HG02759 (cell line): ENCODE data around the gene KIF26B.

ENCODE experiments used
- ATAC-seq: cut with Tn5 transposase; IDR thresholded peaks from one replicate; pipeline ENCODE4 v1.9.1; 2021; ENCODE audit warnings: mild to moderate bottlenecking, moderate library complexity; ENCODE audit not compliant: unreplicated experiment

Gene KIF26B

DNA sequence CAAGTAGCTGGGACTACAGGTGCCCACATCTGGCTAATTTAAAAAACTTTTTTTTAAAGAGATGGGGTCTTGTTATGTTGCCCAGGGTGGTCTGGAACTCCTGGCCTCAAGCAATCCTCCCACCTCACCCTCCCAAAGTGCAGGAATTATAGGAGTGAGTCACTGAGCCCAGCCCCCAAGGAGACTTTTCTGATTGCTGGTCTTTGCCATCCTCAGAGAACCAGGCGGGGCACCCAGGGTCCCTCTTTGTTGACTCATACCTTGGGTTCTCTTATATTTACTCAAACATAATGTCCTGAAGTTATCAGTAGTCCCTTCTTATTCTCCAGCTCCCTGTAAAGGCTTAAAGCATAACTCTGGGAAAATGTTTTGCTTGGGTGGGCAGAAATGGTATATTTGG, 51.1 kb downstream of the KIF26B start:
- ATAC-seq = no peak

DNA sequence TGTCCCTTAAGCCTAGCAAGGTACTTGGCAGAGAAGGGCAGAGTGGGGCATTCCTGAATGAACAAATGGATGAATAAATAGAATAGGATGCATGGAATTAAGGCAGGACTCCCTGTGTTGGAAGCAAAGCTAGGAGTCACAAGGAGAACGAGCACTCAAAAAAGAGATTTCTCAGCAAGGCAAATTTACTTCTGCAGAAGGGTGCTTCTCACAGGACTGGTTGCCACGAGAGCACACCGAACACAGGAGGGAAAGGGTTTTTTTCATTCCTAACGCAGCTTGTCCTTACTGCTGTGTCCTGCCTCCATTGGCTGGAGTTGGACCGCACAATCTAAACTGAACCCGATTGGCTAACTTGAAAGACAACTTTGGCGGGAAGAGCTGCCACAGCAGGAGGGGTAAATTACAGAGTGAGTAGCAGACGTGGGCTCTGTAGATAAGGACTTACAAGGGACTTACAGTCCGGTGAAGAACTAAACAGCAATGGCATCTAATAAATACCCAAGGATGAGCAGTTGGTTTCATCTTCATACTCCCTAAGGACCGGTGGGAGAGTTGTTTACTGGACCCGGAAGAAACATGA, 52.4 kb downstream of the KIF26B start:
- no peak for ATAC-seq

DNA sequence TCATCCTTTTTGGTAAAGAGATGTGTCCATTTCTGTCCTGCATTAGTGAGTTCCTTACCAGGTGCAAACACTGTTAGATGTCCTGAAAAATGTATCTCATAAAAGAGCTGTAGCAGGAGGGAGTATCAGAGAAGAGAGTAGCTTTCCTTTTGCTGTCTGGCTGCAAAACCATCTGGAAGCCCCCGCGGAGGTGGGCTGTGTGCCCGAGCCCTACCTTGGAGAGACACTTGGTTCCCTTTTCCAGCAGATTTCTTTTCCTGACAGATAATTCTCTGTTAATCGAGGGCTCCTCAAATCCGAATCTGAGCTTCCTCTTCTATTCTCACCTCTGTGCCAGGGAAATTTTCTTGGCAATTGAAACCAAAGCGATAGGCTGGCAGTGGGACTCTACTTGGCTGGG, 53.0 kb downstream of the KIF26B start:
- no peak for ATAC-seq

DNA sequence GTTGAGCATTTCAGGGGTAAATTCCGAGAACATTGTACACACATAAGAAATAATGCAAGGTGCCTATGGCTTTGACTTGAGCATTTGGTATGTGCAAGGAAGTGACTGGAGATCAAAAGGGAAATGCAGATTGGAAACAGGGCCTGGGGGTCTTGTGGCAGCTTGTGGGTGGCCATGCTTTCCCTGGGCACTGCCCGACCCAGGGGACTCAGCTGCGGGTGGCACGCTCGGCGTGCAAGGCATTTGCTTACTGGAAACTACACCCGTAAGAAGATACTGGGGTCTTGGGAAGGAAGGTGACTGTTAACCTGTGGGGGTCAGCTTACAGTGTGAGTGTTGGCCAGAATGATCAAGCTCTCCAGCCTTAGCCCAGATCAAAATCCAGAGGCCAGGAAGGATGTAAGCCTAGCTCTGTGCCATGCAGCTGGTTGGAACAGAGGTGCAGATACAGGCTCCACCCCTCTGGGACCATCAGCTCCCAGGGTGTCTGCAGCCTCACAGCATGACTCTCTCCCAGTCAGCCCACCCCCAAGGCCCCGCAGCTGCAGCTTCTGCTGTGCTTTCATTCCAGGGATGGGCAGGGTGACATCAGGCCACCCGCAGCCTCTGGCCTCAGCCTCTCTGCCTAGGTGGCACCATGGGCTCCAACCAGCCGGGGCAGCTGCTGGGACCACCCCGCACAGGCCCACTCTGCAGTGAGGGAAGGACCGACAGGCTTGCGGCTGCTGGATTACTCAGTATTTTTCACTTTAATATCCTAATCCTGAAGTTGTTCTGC, 55.1 kb downstream of the KIF26B start:
- no peak for ATAC-seq

DNA sequence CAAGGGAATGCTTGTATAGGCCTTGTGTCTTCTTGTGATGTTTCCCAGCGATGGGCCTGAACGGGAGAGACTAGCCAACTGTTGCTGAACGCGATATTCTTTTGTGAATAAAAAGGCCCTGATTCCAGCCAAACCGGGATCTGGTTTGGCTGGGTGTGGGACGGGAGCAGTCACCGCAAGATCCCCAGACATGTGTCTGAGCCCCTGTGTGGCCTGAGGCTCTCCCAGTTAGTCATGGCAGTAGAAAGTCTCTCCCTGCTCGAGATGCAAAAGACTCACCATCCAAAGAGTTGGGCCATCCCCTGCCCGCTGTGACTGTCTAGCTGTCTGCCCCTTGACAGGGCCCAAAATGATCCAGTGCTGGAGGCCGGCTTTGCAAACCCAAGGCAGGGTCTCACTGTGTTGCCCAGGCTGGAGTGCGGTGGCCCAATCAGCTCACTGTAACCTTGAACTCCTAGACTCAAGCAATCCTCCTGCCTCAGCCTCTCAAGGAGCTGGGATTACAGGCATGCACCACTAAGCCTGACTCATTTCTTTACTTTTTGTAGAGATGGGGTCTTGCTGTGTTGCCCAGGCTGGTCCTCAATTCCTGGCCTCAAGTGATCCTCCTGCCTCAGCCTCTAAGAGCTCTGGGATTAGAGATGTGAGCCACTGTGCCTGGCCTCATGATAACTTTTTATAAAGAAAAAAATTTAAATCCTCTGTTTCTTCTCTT, 56.4 kb downstream of the KIF26B start:
- ATAC-seq = no peak

DNA sequence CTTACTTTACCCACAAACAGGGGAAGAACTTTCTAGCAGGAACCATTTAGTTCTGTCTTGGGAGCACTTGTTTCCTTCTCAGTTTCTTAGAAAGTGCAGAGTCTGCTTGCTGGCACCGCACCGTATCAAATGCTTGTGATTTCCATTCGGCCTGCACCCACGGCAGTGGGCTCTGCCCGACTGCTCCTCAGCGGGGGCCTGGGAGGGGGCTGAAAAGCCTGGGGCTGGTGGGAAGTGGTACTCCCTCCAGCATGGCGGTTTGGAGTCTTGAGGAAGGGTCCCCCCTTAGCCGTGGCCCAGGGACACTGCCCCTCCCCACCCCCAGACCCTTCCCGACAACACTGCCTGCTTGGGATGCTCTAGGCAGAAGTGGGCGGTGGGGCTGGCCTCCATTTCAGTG, 57.0 kb downstream of the KIF26B start:
- ATAC-seq = no peak

DNA sequence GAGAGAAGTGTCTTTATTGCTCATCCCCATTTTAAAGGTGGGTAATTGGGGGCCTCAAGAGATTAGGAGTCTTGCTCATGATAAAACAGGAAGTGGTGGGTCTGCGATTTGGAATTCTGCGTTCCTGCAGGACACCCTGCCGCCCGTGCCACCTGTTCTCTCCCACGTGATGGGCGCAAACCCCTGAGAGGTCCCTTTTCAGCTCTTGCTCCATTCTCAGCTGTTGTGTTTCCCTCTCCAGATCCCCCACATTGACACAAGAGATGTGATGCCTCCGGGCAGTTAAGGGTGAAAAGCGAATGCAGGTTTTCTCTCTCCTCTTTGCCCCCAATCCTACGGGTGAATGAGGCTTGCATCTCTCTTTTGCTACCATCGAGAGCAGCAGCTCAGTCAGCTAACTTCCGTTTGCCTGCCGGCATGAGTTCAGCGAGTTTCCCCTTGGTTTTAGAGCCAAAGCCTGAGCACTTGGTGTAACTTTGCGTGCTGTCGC, 57.5 kb downstream of the KIF26B start:
- no peak for ATAC-seq

DNA sequence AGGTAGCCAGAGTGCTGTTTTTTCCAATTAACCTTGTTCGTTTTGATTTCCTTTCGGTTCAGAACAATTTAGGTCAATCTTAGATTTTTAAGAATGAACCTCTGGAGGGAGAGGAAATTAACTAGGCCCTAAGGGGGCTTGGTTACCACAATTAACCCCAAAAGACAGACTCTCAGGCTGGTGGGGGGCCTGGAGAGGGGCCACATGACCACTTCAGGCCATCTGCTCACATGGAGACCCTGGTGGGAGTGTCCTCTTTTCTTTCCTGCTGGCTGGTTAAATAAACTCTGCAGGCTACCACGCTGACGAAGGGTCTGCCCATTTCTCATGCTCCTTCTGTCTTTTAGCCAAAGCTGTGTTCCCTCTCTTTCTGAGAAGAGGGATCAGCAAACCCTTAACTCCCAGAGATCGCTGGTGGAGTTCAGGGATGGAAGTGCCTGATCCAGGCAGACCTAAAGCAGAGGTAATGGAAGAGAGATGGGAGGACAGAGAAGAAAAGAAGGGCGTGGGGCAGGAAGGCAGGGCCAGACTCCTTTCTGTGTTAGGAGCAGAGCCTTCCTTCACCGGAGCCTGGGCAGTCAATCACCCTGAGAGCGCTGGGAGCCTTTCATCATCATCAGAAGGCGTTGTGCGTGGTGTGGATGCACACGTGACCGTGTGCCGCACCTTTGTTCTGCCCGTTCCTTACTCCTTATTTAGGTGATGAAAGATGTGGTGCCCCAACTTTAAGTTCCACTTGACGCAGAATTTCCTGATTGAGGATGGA, 58.5 kb downstream of the KIF26B start:
- no peak for ATAC-seq

DNA sequence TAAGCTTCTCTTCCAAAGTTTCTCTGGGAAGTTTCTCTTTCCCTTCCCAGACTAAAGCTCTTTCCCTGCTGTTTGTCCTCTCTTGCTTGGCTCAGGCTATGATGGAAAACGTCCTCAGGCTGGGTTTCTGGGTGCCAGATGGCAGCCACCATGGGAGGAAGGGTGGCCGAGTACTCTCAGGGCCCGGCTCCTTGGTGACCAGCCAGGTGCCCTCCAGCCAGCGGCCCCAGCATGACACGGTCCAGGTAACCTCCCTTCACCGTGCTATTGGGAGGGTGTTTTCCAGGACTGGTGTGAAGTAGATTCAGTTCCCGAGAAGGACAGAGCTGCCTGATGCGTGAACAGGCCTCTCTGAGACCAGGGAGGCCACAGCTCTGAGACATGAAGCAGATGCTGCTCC, 60.3 kb downstream of the KIF26B start:
- ATAC-seq = no peak

DNA sequence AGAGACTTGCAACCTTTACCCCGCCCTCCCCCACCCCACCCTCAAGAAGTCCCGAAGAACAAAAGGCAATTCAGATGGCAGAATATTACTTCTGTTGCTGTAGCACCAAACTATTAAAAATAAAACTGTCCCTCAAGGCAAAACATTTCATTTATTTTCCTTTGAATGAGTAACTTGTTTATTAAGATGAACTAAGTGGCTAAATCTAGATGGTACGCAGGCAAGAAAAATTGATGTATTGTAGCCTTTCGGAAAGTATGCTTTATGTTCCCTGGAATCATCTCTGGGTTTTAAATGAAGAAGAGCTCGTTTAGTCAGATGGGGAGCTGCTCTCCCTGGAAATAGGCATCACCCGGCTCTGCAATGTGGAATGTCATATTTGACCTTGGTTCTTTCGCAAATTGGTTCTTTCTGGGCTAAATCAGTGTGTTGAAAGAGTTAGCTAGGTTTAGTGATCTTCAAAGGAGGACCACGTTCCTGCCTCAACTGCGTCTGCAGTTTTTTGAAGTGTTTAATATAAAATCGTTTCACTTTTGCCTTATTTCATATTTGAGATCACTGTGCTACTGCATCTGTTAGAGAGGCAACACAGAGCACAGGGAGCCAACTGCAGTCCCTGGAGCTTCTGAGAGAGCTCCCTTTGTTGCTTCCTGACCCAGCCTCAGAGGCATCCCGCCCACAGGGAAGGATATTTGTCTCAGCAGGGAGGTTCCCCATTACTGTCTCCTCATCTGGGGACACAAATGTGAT, 61.8 kb downstream of the KIF26B start:
- no peak for ATAC-seq

DNA sequence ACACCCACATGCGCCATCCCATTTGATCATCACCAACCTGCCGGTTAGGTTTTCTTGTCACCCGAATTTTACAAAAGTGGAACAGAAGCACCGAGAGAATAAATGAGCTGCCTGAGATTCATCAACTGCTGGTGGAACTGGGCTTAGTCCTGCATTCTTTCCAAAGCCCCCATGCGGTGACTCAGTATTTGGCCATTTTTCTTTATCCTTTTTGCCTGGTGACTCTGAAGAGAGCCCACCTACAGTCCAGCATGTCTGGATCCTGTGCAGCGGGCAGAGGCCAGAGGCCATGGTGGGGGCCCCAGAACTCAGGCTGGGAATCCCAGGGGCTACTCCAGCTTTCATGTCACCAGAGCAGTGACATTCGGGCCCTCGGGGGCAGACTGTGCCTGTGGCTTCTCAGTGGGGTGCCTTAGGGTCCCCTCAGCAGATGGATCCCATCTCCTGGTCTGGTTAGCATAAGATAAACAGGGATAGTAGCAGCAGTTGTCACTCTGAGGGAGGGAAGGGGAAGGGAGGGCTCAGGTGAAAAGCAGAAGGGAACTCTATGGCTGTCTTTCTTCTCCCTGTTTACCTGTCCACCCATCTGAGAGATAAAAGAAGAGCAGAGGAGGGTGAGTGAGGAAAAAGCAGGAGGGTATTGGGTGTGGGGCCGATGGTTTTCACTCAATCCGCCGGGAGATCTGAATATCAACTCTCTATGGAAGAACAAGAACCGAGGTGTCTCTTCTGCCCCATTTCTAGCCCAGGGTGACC, 63.2 kb downstream of the KIF26B start:
- no peak for ATAC-seq

DNA sequence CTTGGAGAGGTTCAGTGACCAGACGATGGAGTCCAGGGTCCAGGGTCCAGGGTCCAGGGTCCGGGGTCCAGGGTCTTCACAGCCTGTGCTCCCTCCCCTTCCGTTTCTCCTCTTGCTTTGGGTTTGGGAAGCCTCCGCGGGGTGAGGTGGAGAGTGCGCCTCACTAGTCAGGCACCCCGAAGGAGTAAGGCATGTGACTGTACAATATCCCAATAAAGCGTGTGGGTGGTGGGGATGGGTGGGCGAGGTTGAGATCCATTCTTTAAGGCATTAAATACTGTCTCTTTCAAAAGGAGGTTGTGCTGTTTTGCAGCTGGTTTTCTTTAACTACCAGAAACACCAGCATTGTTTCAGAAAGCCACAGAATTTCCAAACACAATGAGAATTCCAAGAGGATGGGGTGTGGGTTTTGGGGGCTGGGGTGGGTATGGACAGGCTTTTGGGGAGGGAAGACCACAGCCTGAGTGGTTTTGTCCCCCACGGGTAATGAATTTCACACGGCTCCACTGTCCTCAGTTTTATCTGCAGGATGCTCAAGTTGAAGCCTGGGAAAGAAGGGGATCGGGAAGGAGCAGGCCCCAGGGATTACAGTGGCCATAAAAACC, 65.7 kb downstream of the KIF26B start:
- no peak for ATAC-seq

DNA sequence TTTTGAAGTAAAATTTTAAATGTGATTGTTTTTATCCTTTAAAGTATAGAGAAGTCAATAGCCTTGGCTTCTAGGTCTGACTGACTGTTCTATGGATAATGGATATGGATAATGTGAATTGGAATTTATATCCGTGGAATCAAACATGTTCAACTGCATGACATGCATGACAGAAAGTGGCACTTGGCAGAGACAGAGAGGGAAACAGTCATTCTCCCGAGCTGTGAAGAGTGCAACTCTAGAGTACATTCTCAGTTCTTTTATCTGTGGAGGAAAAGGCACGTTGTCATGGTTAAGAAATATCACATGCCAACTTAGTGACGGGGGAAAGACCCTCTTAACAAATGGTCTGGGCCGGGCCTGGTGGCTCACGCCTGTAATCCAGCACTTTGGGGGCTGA, 67.0 kb downstream of the KIF26B start:
- ATAC-seq = no peak

DNA sequence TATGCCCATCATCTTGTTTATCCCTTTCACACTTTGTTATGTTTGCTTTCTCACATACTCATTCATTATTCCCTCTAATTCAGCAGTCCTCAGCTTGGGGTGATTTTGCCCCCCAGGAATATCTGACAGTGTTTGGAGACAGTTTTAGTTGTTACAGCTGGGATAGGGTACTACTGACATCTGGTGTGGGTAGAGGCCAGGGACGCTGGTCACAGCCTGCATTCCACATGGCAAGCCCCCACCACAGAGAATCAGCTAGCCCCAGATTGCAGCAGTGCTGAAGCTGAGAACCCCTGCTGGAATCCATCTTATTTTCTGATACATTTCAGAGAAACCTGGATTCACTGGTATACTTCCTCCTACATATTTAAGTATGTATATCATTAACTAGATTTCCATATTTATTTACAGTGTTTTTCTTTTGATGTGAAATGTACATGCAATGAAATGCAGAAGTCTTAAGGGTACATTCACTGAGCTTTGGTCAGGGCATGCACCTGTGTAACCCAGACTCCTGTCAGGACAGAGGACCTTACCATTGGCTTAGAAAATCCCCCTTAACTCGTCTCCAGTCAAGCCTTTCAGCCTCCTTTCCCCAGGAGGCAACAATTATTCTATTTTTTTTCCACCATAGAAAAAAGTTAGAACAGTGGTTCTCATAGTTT, 68.3 kb downstream of the KIF26B start:
- no peak for ATAC-seq

DNA sequence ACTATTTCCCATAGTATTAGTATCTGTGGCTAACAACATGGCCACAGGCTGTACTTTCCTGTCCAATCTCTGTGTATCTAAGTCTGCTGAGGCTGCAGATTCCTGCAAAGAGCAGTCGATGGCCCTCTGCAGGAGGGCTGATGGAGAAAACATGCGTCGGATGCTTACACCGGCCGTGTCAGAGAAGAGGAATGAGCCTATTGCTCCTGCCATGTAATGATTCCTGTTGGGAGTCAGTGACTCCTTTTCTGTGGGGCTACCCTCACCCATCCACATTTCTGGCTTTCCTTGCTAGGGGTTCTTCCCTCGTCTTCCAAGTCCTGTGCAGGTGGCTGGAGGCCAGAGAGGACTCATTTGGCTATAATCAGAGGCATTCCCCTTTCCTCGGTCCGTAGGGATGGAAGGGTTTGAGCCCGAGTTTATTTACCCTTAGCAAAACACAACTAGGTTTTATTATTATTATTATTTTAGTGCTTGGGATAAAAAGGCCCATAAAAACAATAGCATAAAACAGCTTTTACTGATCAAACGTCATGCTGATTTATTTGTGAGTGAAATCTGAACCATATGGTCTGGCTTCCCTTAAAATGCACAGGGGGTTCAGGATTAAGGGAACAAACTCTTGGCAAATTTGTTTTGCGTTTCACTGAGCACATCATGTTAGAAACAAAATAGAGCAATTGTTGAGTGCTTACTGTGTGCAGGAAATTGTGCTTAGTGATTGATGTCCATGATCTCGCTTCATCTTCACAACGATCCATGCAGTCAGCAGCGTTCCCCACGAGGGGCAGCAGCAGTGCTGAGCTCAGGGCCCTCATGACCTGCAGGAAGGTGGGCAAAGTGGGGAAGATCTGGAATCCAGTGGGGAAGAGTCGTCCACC, 70.8 kb downstream of the KIF26B start:
- ATAC-seq = no peak

DNA sequence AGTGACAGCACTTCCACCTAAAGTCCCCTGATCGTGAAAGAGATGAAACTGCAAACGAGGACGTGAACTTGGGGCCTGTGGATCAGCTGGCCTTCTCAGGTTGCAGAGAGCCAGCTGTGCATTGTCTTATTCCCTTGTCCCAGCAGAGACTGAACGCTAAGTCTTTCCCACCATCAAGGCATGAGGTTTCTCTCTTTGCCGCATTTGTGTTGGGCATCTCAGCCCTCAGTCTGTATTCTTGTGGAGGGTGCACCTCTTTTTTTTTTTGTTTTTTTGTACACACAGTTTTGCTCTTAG, 71.4 kb downstream of the KIF26B start:
- ATAC-seq = no peak

DNA sequence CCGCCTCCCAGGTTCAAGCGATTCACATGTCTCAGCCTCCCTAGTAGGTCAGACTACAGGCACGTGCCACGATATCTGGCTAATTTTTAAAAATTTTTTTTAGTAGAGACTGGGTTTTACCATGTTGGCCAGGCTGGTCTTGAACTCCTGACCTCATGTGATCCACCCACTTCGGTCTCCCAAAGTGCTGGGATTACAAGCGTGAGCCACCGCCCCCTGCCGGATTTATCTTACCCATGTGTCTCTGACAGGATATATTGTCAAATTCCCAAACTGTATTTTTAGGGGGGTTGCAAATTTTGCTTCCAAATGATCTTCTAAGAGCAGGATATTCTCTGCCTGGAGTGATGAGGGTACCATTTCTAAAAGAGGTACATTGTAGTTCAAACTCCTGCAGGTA, 74.3 kb downstream of the KIF26B start:
- ATAC-seq = no peak

DNA sequence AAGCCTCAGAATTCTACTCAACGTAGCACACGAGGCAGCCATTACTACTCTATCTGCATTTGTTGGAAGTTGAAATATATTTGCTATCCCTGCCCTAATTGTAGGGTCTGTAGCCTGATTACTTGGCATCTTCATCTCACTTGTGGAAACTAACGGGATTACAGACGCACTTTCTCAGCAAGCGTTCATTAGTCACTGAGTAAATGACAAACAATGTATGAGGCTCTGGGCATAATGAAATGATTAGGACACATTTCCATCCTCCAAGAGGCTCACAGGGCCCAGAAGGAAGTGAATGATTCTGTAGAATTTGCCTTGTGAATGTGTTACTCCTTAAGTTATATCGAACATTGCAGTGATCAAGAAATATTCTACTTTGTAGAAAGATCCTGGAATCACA, 78.1 kb downstream of the KIF26B start:
- ATAC-seq = no peak
